ENCODE measurements around the gene MRTO4. TPM values are rescaled to one million over a fixed set of nuclear protein-coding genes. Genes with fewer than 3 reads are reported as not detected.

The MRTO4 gene
- total and polyA plus RNA-seq, 9 of the 15 experiments (the other 6 are each of a cell fraction or from before 2014, with no cell fraction given) = 62.0 to 173 (median 146) TPM

DNA sequence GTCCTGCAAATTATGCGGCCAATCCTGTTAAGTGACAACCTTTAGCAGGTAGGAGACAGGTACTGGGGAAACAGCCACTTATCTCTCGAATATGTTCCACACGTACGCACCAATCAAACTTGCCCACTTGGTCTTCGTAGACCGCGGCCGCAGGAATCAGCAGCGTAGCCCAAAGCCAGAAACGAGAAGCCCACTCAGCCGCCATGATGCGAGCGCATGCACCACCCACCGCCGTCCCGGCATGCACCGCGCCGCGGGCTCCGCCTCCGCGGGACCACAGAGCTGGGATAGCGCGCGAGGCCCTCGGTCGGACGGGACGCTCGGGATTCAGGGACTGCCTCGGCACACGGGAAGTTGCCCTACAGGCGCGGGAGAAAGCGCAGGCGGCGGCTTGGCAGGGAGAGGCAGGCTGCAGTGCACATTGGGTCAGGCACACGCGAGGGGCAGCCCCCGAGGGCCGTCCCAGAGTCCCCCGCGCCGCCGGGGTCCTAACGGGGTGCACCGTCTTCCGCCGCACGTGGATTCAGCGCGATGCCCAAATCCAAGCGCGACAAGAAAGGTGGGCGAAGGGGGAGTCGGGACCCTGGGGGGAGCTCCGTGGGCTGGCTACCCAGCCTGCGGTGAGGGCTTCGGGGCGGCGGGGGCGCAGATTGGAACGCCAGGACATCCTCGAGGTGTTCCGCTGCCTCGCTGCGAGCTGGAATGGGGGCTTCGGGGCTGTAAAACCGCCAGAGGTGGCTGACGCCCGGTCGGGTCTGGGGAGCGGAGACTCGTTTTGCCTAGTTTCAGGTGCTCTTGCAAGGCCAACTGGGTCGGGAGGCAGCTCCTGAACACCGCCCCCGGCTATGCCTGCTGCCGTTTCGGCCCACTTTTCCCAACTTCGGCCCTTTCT, at the start of gene MRTO4, which contains the start of gene EMC1 (continued):
- TF ChIP-seq FUS (optimal IDR thresholded peaks at IDR 0.05; ENCODE audit: low read depth, low read length) (peak; percentile 91), ZFX (CRISPR knock-in tag; IDR thresholded peaks at IDR 0.05) (peak; percentile 77), CTBP1 (IDR thresholded peaks at IDR 0.05; ENCODE audit: borderline replicate concordance) (peak; percentile 89), ZSCAN29 (IDR thresholded peaks at IDR 0.05) (no peak), E2F3 (CRISPR knock-in tag; IDR thresholded peaks at IDR 0.05) (peak; percentile 91), TAF15 (IDR thresholded peaks at IDR 0.05; ENCODE audit: low read depth, low read length) (no peak), CAMTA2 (CRISPR knock-in tag; conservative IDR thresholded peaks at IDR 0.05) (0 out of 2 replicates have a peak, but pooled peaks have one; percentile 50), PHB (CRISPR knock-in tag; IDR thresholded peaks at IDR 0.05) (no peak), PHTF2 (CRISPR knock-in tag; IDR thresholded peaks at IDR 0.05) (no peak), MAFK (IDR thresholded peaks at IDR 0.05; ENCODE audit: low read length) (peak; percentile 34; the same call in 1 of the 2 replicates), PRMT5 (CRISPR knock-in tag; IDR thresholded peaks at IDR 0.05) (peak; percentile 29; the same call in 1 of the 2 replicates), KAT7 (CRISPR knock-in tag; IDR thresholded peaks at IDR 0.05; ENCODE audit: borderline replicate concordance) (no peak), TOE1 (IDR thresholded peaks at IDR 0.05; ENCODE audit: borderline replicate concordance) (peak; percentile 93), TOE1 (CRISPR knock-in tag; IDR thresholded peaks at IDR 0.05; ENCODE audit: borderline replicate concordance, low read depth) (peak; percentile 48; the same call in 1 of the 2 replicates), ETV5 (CRISPR knock-in tag; IDR thresholded peaks at IDR 0.05; ENCODE audit: low read depth) (peak; percentile 71), DIDO1 (tag; IDR thresholded peaks at IDR 0.05; ENCODE audit: low read depth) (peak; percentile 92), CBX3 (IDR thresholded peaks at IDR 0.05; ENCODE audit: borderline replicate concordance in 1 of 2, low read length in 2 of 2) (0 out of 3 replicates have a peak, but pooled peaks of 1 of the 2 experiments have one; percentile 24), CREM (IDR thresholded peaks at IDR 0.05; ENCODE audit: low read depth) (peak; percentile 52; the same call in 1 of the 2 replicates), ZNF239 (CRISPR knock-in tag; IDR thresholded peaks at IDR 0.05) (peak; percentile 64), NONO (IDR thresholded peaks at IDR 0.05; ENCODE audit: low read depth in 2 of 2, low read length in 1 of 2) (peak in 1 of 2 experiments; percentile 78; a peak in 2 of 4 replicates), PML (IDR thresholded peaks at IDR 0.05; ENCODE audit: low read length) (peak; percentile 77)
- TF ChIP-seq, protein P1, sequence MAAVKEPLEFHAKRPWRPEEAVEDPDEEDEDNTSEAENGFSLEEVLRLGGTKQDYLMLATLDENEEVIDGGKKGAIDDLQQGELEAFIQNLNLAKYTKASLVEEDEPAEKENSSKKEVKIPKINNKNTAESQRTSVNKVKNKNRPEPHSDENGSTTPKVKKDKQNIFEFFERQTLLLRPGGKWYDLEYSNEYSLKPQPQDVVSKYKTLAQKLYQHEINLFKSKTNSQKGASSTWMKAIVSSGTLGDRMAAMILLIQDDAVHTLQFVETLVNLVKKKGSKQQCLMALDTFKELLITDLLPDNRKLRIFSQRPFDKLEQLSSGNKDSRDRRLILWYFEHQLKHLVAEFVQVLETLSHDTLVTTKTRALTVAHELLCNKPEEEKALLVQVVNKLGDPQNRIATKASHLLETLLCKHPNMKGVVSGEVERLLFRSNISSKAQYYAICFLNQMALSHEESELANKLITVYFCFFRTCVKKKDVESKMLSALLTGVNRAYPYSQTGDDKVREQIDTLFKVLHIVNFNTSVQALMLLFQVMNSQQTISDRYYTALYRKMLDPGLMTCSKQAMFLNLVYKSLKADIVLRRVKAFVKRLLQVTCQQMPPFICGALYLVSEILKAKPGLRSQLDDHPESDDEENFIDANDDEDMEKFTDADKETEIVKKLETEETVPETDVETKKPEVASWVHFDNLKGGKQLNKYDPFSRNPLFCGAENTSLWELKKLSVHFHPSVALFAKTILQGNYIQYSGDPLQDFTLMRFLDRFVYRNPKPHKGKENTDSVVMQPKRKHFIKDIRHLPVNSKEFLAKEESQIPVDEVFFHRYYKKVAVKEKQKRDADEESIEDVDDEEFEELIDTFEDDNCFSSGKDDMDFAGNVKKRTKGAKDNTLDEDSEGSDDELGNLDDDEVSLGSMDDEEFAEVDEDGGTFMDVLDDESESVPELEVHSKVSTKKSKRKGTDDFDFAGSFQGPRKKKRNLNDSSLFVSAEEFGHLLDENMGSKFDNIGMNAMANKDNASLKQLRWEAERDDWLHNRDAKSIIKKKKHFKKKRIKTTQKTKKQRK (IDR thresholded peaks at IDR 0.05; ENCODE audit: borderline replicate concordance, low read depth, low read length) = no peak

Measured in K562 (cell line).